Thymus (tissue), 11 donors: ENCODE data around the gene CNOT11. TPM values are rescaled to one million over a fixed set of nuclear protein-coding genes. Genes with fewer than 3 reads are reported as not detected.

Source experiments
- DNase-seq, 9 donors: peaks; one replicate each; pipeline ENCODE4 v3.0.0-alpha.2; 2013; ENCODE audit warnings: low spot score in 9 of 9, low read depth in 6 of 9, missing footprints in 1 of 9
- H3K27ac ChIP-seq, 2 donors: one replicate each; pipeline ENCODE4 v1.5.1; 2013; ENCODE audit warnings: control low read depth in 1 of 2, low read depth in 1 of 2, low read length in 1 of 2, mild to moderate bottlenecking in 1 of 2, moderate library complexity in 1 of 2
- H3K27me3 ChIP-seq, 2 donors: one replicate each; pipeline ENCODE4 v1.5.1; 2013; ENCODE audit warnings: low read length in 1 of 2; ENCODE audit not compliant: control insufficient read depth in 2 of 2, insufficient read depth in 1 of 2
- H3K36me3 ChIP-seq, 2 donors: one replicate each; pipeline ENCODE4 v1.5.1; 2013; ENCODE audit warnings: low read length in 1 of 2, mild to moderate bottlenecking in 1 of 2, moderate library complexity in 1 of 2; ENCODE audit not compliant: control insufficient read depth in 2 of 2, insufficient read depth in 2 of 2
- H3K4me1 ChIP-seq, 2 donors: one replicate each; pipeline ENCODE4 v1.5.1; 2013; ENCODE audit warnings: low read length in 2 of 2; ENCODE audit not compliant: control insufficient read depth in 2 of 2, insufficient read depth in 2 of 2
- H3K4me3 ChIP-seq, 2 donors: one replicate each; pipeline ENCODE4 v1.5.1; 2013; ENCODE audit warnings: low read length in 2 of 2, control low read depth in 1 of 2, mild to moderate bottlenecking in 1 of 2
- H3K9me3 ChIP-seq, 2 donors: one replicate each; pipeline ENCODE4 v1.5.1; 2013; ENCODE audit warnings: low read length in 1 of 2, mild to moderate bottlenecking in 1 of 2; ENCODE audit not compliant: control insufficient read depth in 2 of 2, insufficient read depth in 1 of 2
- WGBS: extraction: QIAGEN DNeasy Blood & Tissue Kit; methylation state at CpG from one replicate; pipeline ENCODE4 v1.1.7; 2013; 5-methylcytosine and 5-hydroxymethylcytosine counted together
- polyA plus RNA-seq: library from polyadenylated mRNA; stranded (reverse); fragments of 200-250 nt; gene quantifications from one replicate; pipeline ENCODE4 v1.2.3, GENCODE V29; 2013
- total RNA-seq: library from RNA; stranded (reverse); fragments of 120-200 nt; gene quantifications from one replicate; pipeline ENCODE4 v1.2.4, GENCODE V29; 2013
- donor health status: healthy.

CNOT11 gene
- total and polyA plus RNA-seq, 2 donors = 34.0 to 49.4 TPM

DNA sequence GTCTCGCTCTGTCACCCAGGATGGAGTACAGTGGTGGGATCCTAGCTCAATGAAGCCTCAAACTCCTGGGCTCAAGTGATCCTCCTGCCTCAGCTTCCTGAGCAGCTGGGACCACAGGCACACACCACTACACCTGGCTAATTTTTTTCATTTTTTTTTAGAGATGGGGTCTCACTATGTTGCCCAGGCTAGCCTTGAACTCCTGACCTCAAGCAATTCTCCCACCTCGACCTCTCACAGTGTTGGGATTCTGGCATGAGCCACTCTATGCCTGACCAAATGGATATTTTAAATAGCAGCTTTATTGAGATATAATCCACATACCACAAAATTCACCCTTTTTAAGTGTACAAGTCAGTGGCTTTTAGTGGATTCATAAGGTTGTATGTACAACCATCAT, 44.7 kb downstream of the CNOT11 start:
- H3K9me3 ChIP-seq = no peaks in the 10 kb centered on the region
- H3K36me3 ChIP-seq = peaks cover 11 to 38% of the 10 kb centered on the region in 2 donors
- no peaks in the 10 kb centered on the region for H3K27me3 ChIP-seq
- peaks cover 6 to 8% of the 10 kb centered on the region in 2 donors for H3K4me1 ChIP-seq
- DNase-seq = no peak
- WGBS = 97% methylated on average over 2 of the region's 2 CpGs
- no peak overlapping the region for H3K4me3 ChIP-seq
- H3K27ac ChIP-seq = no peak overlapping the region

DNA sequence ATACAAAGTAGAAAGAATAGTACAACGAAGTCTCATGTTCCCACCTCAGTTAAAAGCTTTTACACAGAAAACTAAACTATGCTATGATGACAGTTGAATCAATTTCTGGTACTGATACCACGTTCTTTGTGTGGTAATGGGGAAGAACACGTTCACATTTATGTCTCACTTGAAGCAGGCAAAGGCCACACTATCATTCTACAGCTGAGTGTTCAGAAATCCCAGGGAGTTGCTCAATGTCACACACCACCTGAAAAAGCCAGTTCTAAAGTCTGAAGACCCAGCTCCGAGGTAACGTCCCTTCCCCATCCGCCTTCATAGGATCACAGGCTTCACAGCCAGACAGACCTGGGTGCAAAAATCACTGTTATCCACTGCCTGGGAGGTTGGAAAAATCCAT, 46.9 kb downstream of the CNOT11 start:
- WGBS = 85% methylated on average over 6 of the region's 6 CpGs
- H3K4me3 ChIP-seq = no peak overlapping the region
- H3K27ac ChIP-seq = no peak overlapping the region
- no peaks in the 10 kb centered on the region for H3K9me3 ChIP-seq
- peaks cover 6 to 18% of the 10 kb centered on the region in 2 donors for H3K4me1 ChIP-seq
- no peak for DNase-seq
- H3K36me3 ChIP-seq = peaks cover 9 to 27% of the 10 kb centered on the region in 2 donors
- no peaks in the 10 kb centered on the region for H3K27me3 ChIP-seq

DNA sequence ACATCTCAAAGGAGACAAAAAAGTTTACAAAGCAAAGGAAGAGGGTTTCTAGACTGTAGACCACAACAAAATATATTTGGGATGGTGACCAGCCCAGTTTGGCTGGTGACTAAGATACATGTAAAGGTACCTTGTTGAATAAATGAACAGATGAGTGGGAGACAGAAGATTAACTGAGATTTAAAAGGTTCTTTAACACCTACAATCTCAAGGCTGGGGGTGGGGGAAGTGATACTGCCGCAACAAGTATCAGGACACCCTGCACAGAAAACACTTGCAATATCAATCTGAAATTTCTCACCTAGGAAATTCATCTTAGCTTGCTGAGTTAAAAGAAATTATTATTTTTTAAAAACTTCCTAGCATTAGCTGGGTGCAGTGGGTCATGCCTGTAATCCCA, 47.5 kb downstream of the CNOT11 start:
- Histone ChIP-seq H3K4me1 (peaks cover 9 to 22% of the 10 kb centered on the region in 2 donors), H3K4me3 (no peak overlapping the region), H3K9me3 (no peaks in the 10 kb centered on the region), H3K36me3 (peaks cover 9 to 24% of the 10 kb centered on the region in 2 donors), H3K27ac (no peak overlapping the region), H3K27me3 (no peaks in the 10 kb centered on the region)
- DNase-seq = no peak
- 81% methylated on average over 1 of the region's 1 CpG for WGBS

DNA sequence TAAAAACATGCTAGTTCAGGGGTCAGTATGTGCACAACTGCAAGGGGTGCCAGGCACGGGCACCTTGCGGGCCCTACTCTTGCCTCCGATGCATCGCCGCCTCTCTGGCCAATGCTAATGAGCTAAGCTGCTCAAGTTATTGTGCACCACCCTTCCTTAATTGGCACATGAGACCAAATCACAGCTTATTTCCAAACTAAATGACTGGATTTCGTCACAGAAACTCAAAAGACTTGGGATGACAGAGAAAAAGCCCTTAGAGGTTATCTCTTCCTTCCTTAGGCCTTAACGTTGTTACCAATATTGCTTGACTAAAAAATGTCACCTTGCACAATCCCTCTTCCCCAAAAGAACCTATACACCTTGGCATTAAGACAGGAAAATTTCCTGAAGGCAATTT, 48.1 kb downstream of the CNOT11 start:
- Histone ChIP-seq H3K27me3 (no peaks in the 10 kb centered on the region), H3K4me3 (no peak overlapping the region), H3K4me1 (peaks cover 15 to 28% of the 10 kb centered on the region in 2 donors), H3K27ac (no peak overlapping the region), H3K9me3 (no peaks in the 10 kb centered on the region), H3K36me3 (peaks cover 9 to 28% of the 10 kb centered on the region in 2 donors)
- DNase-seq = no peak
- WGBS = 81% methylated on average over 7 of the region's 7 CpGs

DNA sequence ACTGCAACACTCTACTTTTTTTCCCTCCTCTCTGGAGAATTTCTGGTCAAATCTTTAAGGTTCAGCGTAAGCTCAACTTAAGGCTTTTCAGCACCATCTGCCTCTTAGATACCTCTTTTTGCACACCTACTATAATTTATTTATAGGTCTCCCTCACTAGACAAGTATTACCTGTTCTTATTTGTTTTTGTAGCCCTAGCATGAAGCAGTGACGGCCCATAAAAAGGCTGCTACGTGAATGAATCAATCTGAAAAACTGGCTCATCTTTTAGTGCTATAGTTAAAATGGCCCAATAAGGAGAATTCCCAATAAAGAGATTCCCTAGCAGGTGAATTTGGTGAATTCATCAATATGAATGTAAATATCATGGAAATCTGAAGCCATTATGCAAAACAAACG, 49.3 kb downstream of the CNOT11 start:
- Histone ChIP-seq H3K27me3 (no peaks in the 10 kb centered on the region), H3K36me3 (peaks cover 9 to 29% of the 10 kb centered on the region in 2 donors), H3K9me3 (no peaks in the 10 kb centered on the region), H3K4me1 (peaks cover 17 to 35% of the 10 kb centered on the region in 2 donors), H3K4me3 (no peak overlapping the region), H3K27ac (no peak overlapping the region)
- no peak for DNase-seq
- WGBS = 93% methylated on average over 4 of the region's 4 CpGs

DNA sequence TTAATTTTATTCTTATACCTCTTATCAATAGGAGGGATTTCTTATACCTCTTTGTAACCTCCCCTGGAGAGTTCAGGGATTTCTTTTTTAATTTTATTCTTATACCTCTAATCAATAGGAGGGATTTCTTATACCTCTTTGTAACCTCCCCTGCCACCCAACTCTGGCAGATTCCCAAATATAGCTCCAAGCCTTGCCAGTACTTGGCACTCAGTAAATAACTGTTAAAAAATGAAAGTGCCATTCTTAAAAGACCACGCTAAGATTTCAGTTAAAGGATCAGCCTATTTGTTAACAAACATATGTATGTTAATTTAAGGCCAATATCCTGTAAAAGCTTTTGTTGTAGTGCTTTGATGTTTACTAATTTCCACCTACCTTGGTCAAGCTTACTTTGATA, 51.0 kb downstream of the CNOT11 start:
- peaks cover 17 to 36% of the 10 kb centered on the region in 2 donors for H3K4me1 ChIP-seq
- no peaks in the 10 kb centered on the region for H3K27me3 ChIP-seq
- H3K9me3 ChIP-seq = no peaks in the 10 kb centered on the region
- WGBS = 97% methylated on average over 1 of the region's 1 CpG
- peaks cover 9 to 29% of the 10 kb centered on the region in 2 donors for H3K36me3 ChIP-seq
- H3K4me3 ChIP-seq = no peak overlapping the region
- H3K27ac ChIP-seq = no peak overlapping the region
- no peak for DNase-seq

DNA sequence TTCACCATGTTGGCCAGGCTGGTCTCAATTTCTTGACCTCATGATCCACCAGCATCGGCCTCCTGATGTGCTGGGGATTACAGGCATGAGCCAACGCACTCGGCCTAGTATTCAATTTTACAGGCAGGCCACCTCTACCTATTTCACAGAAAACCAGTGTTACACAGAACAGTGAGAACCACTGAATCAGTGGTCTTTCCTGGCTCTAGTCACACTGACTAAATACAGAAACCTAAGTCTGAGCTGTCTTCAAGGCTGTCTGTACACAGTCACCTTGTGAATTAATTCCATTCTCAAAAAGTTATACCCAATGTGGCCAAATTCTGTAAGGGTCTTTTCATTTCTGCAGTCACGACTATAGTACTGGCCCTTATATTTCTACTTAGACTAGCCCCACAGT, 52.3 kb downstream of the CNOT11 start:
- Histone ChIP-seq H3K4me1 (peaks cover 20 to 42% of the 10 kb centered on the region in 2 donors), H3K27ac (peak overlapping the region in 1 of 2 donors; percentile 27), H3K27me3 (no peaks in the 10 kb centered on the region), H3K4me3 (no peak overlapping the region), H3K9me3 (no peaks in the 10 kb centered on the region), H3K36me3 (peaks cover 5 to 23% of the 10 kb centered on the region in 2 donors)
- 97% methylated on average over 4 of the region's 4 CpGs for WGBS
- no peak for DNase-seq

DNA sequence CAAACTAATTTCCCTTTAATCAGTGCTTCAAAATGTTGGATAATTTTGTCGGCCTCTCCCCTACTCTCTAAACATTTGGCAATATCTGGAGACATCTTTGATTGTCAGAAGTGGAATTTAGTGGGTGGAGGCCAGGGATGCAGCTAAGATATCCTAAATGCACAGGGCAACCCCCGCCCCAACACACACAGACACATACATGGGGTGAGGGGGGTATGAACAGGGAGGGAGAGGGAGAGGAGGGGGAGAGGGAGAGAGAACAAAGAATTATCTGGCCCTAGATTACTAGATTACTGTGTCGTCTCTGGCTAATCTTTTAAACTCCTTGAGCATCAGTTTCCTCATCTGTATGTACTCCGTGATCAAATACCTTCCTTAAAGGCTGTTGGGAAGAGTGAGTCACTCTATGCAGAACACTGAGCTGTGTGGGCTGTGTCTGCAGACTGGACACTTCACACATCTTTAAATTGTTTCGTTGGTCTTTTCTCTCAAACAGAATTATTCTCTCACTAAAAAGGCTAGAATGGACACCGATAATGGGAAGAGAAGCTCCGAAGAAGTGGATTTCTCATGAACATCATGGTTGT, 52.9 kb downstream of the CNOT11 start:
- WGBS = 87% methylated on average over 7 of the region's 7 CpGs
- H3K27ac ChIP-seq = peak overlapping the region in 1 of 2 donors; percentile 33

DNA sequence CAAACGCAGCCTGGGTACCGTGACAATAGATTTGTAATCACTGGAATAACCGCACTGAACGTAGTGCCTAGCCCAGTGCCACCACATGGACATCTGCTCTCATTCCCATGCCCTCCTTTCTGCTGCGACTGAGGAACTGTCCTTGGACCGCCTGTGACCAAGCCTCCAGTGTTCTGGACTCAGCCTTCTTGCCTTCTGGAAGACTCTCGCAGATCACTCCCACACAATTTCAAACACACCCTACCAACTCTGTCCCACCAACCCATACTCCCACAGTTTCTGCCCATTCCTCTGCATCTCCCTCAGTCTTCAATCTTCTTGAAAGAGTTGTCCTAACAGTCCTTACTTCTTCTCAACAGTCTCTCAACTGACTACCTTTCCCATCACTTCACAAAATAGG, 53.7 kb downstream of the CNOT11 start:
- H3K4me1 ChIP-seq = peaks cover 32 to 52% of the 10 kb centered on the region in 2 donors

More for the DNA sequence above, 52.9 kb downstream of the CNOT11 start:
- Histone ChIP-seq H3K4me1 (peaks cover 24 to 46% of the 10 kb centered on the region in 2 donors), H3K36me3 (peaks cover 5 to 20% of the 10 kb centered on the region in 2 donors), H3K27me3 (no peaks in the 10 kb centered on the region), H3K9me3 (no peaks in the 10 kb centered on the region), H3K4me3 (peak overlapping the region; percentile 83 to 89)
- no peak for DNase-seq

More for the DNA sequence above, 53.7 kb downstream of the CNOT11 start:
- peak overlapping the region; percentile 83 to 89 for H3K4me3 ChIP-seq
- no peaks in the 10 kb centered on the region for H3K27me3 ChIP-seq
- peaks cover 5 to 17% of the 10 kb centered on the region in 2 donors for H3K36me3 ChIP-seq
- WGBS = 78% methylated on average over 7 of the region's 7 CpGs
- no peaks in the 10 kb centered on the region for H3K9me3 ChIP-seq
- H3K27ac ChIP-seq = peak overlapping the region; percentile 79 to 85
- DNase-seq = no peak
